PC-9 (cell line): Measurements from ENCODE around the gene XPNPEP3. TPM values are rescaled to one million over a fixed set of nuclear protein-coding genes. Genes with fewer than 3 reads are reported as not detected.
A peak's percentile ranks its signal among the peaks of the same experiment; 100 is the strongest.

Experiments
- BruUV-seq: library from RNA; stranded (reverse); fragments of 400-500 nt; replicated peaks from 2 replicates; lab custom pipeline; 2021; lab: Mats Ljungman, UMichigan
- CTCF ChIA-PET: fragments of 300-600 bp; sonication (Branson Sonifier 250); formaldehyde crosslinking; loops from one replicate; lab custom pipeline; 2022; ENCODE audit warnings: antibody characterized with exemption; lab: Charles Lee
- POLR2A ChIA-PET: fragments of 300-600 bp; sonication (Branson Sonifier 250); formaldehyde crosslinking; loops from one replicate; lab custom pipeline; 2022; ENCODE audit warnings: antibody characterized with exemption; ENCODE audit not compliant: unreplicated experiment; lab: Charles Lee
- DNase-seq, 2 experiments: peaks; one replicate each; pipeline versions ENCODE4 v3.0.0 to v3.0.0-alpha.2; 2015 to 2022; ENCODE audit warnings: mixed read lengths in 1 of 2
- H2AFZ ChIP-seq: fragments of 200-600 bp; sonication (generic); 2 replicates; pipeline ENCODE4 v1.8.1; 2017; ENCODE audit warnings: antibody characterized with exemption
- H3F3A ChIP-seq: fragments of 200-600 bp; sonication (generic); 2 replicates; pipeline ENCODE4 v1.8.1; 2017; ENCODE audit warnings: antibody characterized with exemption, mild to moderate bottlenecking, low read depth; ENCODE audit not compliant: insufficient read depth
- H3K27ac ChIP-seq: fragments of 200-600 bp; sonication (generic); 2 replicates; pipeline ENCODE4 v1.6.1; 2016; ENCODE audit warnings: mixed run types
- H3K27me3 ChIP-seq: fragments of 200-600 bp; sonication (generic); 2 replicates; pipeline ENCODE4 v1.6.1; 2016; ENCODE audit warnings: low read depth, mixed run types; ENCODE audit not compliant: insufficient read depth
- H3K36me3 ChIP-seq: fragments of 200-600 bp; sonication (generic); 2 replicates; pipeline ENCODE4 v1.6.1; 2016; ENCODE audit warnings: low read depth, mixed run types
- H3K4me1 ChIP-seq: fragments of 200-600 bp; sonication (generic); replicated peaks from 2 replicates; pipeline ENCODE4 v1.6.1; 2016; ENCODE audit warnings: mixed run types; ENCODE audit not compliant: insufficient read depth
- H3K4me2 ChIP-seq: fragments of 200-600 bp; sonication (generic); 2 replicates; pipeline ENCODE4 v1.6.1; 2017; ENCODE audit warnings: mixed run types
- H3K4me3 ChIP-seq: fragments of 200-600 bp; sonication (generic); 2 replicates; pipeline ENCODE4 v1.6.1; 2016; ENCODE audit warnings: mixed run types
- H3K79me2 ChIP-seq: fragments of 200-600 bp; sonication (generic); 2 replicates; pipeline ENCODE4 v1.6.1; 2017; ENCODE audit warnings: low read depth, mixed run types
- H3K9me2 ChIP-seq: fragments of 200-600 bp; sonication (generic); 2 replicates; pipeline ENCODE4 v1.8.1; 2017; ENCODE audit warnings: mild to moderate bottlenecking; ENCODE audit not compliant: insufficient read depth
- H3K9me3 ChIP-seq: fragments of 200-600 bp; sonication (generic); 2 replicates; pipeline ENCODE4 v1.8.1; 2016; ENCODE audit warnings: low read depth; ENCODE audit not compliant: insufficient read depth
- H4K20me1 ChIP-seq: fragments of 200-600 bp; sonication (generic); 2 replicates; pipeline ENCODE4 v1.8.1; 2017; ENCODE audit not compliant: insufficient read depth
- EZH2 ChIP-seq: fragments of 200-600 bp; sonication (generic); IDR thresholded peaks from 2 replicates; pipeline ENCODE4 v1.8.0; 2017; ENCODE audit warnings: antibody characterized with exemption, low read depth
- intact Hi-C: fragments of 100-400 bp; cut with micrococcal nuclease; formaldehyde crosslinking; loops from one replicate; pipeline ENCODE4 v1.10.0; 2022; ENCODE audit not compliant: unreplicated experiment
- total RNA-seq: library from RNA; stranded (reverse); gene quantifications from 2 replicates; pipeline ENCODE4 v1.2.3, GENCODE V29; 2021
- TF ChIP-seq, protein P1 (sequence below): fragments of 200-600 bp; sonication (generic); conservative IDR thresholded peaks from 2 replicates; pipeline ENCODE4 v1.6.1; 2017; ENCODE audit warnings: mixed run types, antibody characterized with exemption, mild to moderate bottlenecking, moderate library complexity

XPNPEP3 gene
- total RNA-seq, 1 experiment from 2014 or later = 42.7 TPM

DNA sequence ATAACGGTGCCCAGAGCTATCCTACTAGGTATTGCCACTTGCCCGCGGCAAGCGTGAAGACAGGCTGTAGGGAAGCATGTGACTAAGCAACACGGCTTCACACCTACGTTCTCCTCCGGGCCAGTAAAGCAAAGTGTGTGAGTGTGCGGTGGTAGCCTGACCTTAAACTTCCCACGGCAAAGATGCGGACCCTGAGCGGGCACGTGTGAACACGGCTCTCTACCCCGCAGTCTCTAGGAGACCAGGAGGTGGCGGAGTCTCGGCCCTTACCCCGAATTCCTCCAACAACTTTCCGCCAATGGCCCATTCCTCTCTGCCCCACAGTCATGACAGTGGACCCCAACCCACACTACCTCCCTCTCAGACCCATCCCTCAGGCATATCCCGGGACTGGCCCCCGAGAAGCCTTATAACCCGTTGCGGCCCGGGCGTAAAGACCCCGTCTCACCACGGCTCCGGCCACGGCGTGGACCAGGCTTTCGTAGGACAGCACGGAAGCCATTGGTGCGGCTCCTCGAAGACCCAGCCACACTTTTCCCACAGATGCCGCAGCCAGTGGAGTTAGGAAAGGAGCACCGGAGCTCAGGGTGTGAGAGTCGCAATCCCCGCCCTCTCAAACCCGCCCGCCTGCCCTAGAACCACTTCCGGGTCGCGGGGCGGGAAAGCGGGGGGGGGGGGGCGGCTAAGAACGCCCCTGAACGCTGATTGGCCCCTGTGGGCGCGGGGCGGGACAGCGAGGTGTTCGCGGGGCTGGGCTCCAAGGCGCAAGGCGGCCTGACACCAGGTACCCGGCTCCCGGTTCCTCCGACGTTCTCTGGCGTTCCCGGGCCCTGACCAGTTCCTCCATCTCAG, 38.0 kb upstream of the XPNPEP3 start, which contains the start of gene SLC25A17:
Gene SLC25A17 (minus strand): TSS at position 600 of the 852 bp plus-strand sequence. CDS start 98 bp downstream, at position 502.
- peak within 1 kb of the TSS; percentile 100 for H2AFZ ChIP-seq
- CTCF ChIA-PET = interaction anchor here (0.6 kb wide), 1 partner anchor 84 kb away, joined by 5 read pairs; no protein-coding TSS in a partner anchor
- no peaks in the 10 kb centered on the region for H3K27me3 ChIP-seq
- H3K27ac ChIP-seq = peak within 1 kb of the TSS; percentile 45
- peak within 1 kb of the TSS; percentile 73 for H3K4me2 ChIP-seq
- H4K20me1 ChIP-seq = 0 out of 2 replicates have a peak, but pooled peaks cover 5% of the 10 kb centered on the region
- peaks cover 47% of the 10 kb centered on the region for H3K79me2 ChIP-seq
- intact Hi-C loops = loop anchor here (1.0 to 2.0 kb wide), 2 partner anchors 136 to 167 kb away; no protein-coding TSS in a partner anchor
- no TSS peak for BruUV-seq
- no peak for TF ChIP-seq EZH2
- TF ChIP-seq, protein P1, sequence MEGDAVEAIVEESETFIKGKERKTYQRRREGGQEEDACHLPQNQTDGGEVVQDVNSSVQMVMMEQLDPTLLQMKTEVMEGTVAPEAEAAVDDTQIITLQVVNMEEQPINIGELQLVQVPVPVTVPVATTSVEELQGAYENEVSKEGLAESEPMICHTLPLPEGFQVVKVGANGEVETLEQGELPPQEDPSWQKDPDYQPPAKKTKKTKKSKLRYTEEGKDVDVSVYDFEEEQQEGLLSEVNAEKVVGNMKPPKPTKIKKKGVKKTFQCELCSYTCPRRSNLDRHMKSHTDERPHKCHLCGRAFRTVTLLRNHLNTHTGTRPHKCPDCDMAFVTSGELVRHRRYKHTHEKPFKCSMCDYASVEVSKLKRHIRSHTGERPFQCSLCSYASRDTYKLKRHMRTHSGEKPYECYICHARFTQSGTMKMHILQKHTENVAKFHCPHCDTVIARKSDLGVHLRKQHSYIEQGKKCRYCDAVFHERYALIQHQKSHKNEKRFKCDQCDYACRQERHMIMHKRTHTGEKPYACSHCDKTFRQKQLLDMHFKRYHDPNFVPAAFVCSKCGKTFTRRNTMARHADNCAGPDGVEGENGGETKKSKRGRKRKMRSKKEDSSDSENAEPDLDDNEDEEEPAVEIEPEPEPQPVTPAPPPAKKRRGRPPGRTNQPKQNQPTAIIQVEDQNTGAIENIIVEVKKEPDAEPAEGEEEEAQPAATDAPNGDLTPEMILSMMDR = peak; percentile 42; the same call in 1 of the 2 replicates
- H3K9me2 ChIP-seq = no peaks in the 10 kb centered on the region
- DNase-seq = peak; percentile 78 to 85
- POLR2A ChIA-PET = interaction anchor here (0.6 to 0.7 kb wide), 2 partner anchors 9 to 10 kb away, joined by 5 to 7 read pairs; no protein-coding TSS in a partner anchor
- H3F3A ChIP-seq = peaks cover 36% of the 10 kb centered on the region
- peaks cover 20% of the 10 kb centered on the region for H3K4me1 ChIP-seq
- H3K4me3 ChIP-seq = peak within 1 kb of the TSS; percentile 98
- H3K36me3 ChIP-seq = 0 out of 2 replicates have a peak, but pooled peaks cover 13% of the 10 kb centered on the region
- H3K9me3 ChIP-seq = no peaks in the 10 kb centered on the region

DNA sequence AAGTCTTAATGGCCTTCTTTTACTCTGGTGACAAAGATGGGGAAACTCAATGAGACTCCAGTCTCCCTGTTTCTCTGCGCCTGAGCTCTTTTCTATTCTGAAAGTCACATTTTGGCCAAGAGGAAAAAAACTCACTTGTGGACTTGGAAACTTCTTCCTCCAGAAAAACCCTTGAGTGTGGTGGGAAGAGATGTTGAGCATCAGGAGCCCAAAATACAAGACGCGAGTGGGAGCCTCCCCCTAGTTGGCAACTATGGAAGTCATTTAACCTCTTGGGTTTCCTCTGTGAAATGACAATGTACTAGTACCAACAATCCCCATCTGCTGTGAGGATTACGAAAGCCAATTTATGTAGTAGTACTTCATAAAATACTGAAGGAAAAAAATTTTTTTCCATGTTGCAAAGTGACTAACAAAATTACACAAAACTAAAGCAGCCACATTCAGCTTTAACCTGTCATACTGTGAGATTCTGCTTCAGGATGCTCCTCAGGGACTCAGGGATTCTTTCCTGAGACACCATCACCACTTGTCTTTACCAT, 37.3 kb upstream of the XPNPEP3 start:
- intact Hi-C loops = loop anchor here (1.0 to 2.0 kb wide), 2 partner anchors 137 to 167 kb away; no protein-coding TSS in a partner anchor

More for the DNA sequence above, 37.3 kb upstream of the XPNPEP3 start:
- no peaks in the 10 kb centered on the region for H4K20me1 ChIP-seq
- POLR2A ChIA-PET = interaction anchor here (0.7 kb wide), 1 partner anchor 10 kb away, joined by 5 read pairs; no protein-coding TSS in a partner anchor
- H3K4me2 ChIP-seq = peak overlapping the region; percentile 73
- H3K9me2 ChIP-seq = no peaks in the 10 kb centered on the region
- peaks cover 20% of the 10 kb centered on the region for H3K4me1 ChIP-seq
- 0 out of 2 replicates have a peak, but pooled peaks cover 18% of the 10 kb centered on the region for H3K36me3 ChIP-seq
- H3F3A ChIP-seq = peaks cover 43% of the 10 kb centered on the region
- DNase-seq = no peak
- H3K27me3 ChIP-seq = no peaks in the 10 kb centered on the region
- peak overlapping the region; percentile 98 for H3K4me3 ChIP-seq
- TF ChIP-seq, protein P1 = no peak
- TF ChIP-seq EZH2 = no peak
- peaks cover 42% of the 10 kb centered on the region for H3K79me2 ChIP-seq
- H3K9me3 ChIP-seq = no peaks in the 10 kb centered on the region
- TSS peak; percentile 99 for BruUV-seq
- peak overlapping the region; percentile 72 for H2AFZ ChIP-seq
- CTCF ChIA-PET = no interaction called here
- peak overlapping the region; percentile 24 for H3K27ac ChIP-seq
